OCI-LY1 (cell line): ENCODE measurements around the gene KIZ.

Experiments used
- H2AFZ ChIP-seq: fragments of 200-600 bp; sonication (generic), shearing (Covaris generic); 2 replicates; pipeline ENCODE4 v1.6.0; 2014; ENCODE audit warnings: antibody characterized with exemption, mild to moderate bottlenecking, low read length
- H3F3A ChIP-seq: fragments of 200-600 bp; sonication (generic), shearing (Covaris generic); 2 replicates; pipeline ENCODE4 v1.6.0; 2014; ENCODE audit warnings: mild to moderate bottlenecking, antibody characterized with exemption, low read length, moderate library complexity; ENCODE audit not compliant: insufficient read depth
- H3K27ac ChIP-seq: fragments of 200-600 bp; sonication (generic); 2 replicates; pipeline ENCODE4 v1.5.1; 2014; ENCODE audit warnings: low read length, mixed run types, mild to moderate bottlenecking, low read depth; ENCODE audit not compliant: poor library complexity, severe bottlenecking
- H3K27me3 ChIP-seq: fragments of 200-600 bp; sonication (generic); 2 replicates; pipeline ENCODE4 v1.6.0; 2014; ENCODE audit warnings: antibody characterized with exemption, mild to moderate bottlenecking, low read length, moderate library complexity; ENCODE audit not compliant: insufficient read depth
- H3K36me3 ChIP-seq: fragments of 200-600 bp; sonication (generic); 2 replicates; pipeline ENCODE4 v1.6.1; 2014; ENCODE audit warnings: mild to moderate bottlenecking, antibody characterized with exemption, low read length, moderate library complexity, mixed read lengths; ENCODE audit not compliant: insufficient read depth
- H3K4me1 ChIP-seq: fragments of 200-600 bp; sonication (generic); 2 replicates; pipeline ENCODE4 v1.5.1; 2014; ENCODE audit warnings: mild to moderate bottlenecking, low read length, moderate library complexity; ENCODE audit not compliant: insufficient read depth, severe bottlenecking
- H3K4me2 ChIP-seq: fragments of 200-600 bp; sonication (generic), shearing (Covaris generic); 2 replicates; pipeline ENCODE4 v1.6.1; 2014; ENCODE audit warnings: low read length
- H3K4me3 ChIP-seq: fragments of 200-600 bp; sonication (generic); 2 replicates; pipeline ENCODE4 v1.5.1; 2014; ENCODE audit warnings: low read length, low read depth, mild to moderate bottlenecking, mixed read lengths; ENCODE audit not compliant: poor library complexity, severe bottlenecking
- H3K79me2 ChIP-seq: fragments of 200-600 bp; shearing (Covaris generic); 2 replicates; pipeline ENCODE4 v1.6.1; 2016; ENCODE audit warnings: mixed run types, low read length, mixed read lengths; ENCODE audit not compliant: insufficient read depth
- H3K9ac ChIP-seq: fragments of 200-600 bp; sonication (generic), shearing (Covaris generic); 2 replicates; pipeline ENCODE4 v1.6.1; 2014; ENCODE audit warnings: mild to moderate bottlenecking, low read length, mixed read lengths
- H3K9me2 ChIP-seq: fragments of 200-600 bp; sonication (generic), shearing (Covaris generic); 2 replicates; pipeline ENCODE4 v1.6.1; 2014; ENCODE audit warnings: low read depth, mild to moderate bottlenecking, low read length, mixed read lengths
- H3K9me3 ChIP-seq: fragments of 200-600 bp; shearing (Covaris generic); 2 replicates; pipeline ENCODE4 v1.6.1; 2014; ENCODE audit warnings: low read length, mixed read lengths
- H4K20me1 ChIP-seq: fragments of 200-600 bp; sonication (generic), shearing (Covaris generic); 2 replicates; pipeline ENCODE4 v1.6.0; 2016; ENCODE audit warnings: mild to moderate bottlenecking, low read length; ENCODE audit not compliant: insufficient read depth
- EZH2 ChIP-seq: fragments of 200-600 bp; sonication (generic), shearing (Covaris generic); IDR thresholded peaks from 2 replicates; pipeline ENCODE4 v1.8.0; 2017; ENCODE audit warnings: borderline replicate concordance, mixed run types, mild to moderate bottlenecking, antibody characterized with exemption, low read length, moderate library complexity, mixed read lengths
- TF ChIP-seq, protein P1 (sequence below): fragments of 200-600 bp; sonication (generic), shearing (Covaris generic); IDR thresholded peaks from 2 replicates; pipeline ENCODE4 v1.5.1; 2017; ENCODE audit warnings: mild to moderate bottlenecking, antibody characterized with exemption, low read length, moderate library complexity, mixed read lengths

The KIZ gene

DNA sequence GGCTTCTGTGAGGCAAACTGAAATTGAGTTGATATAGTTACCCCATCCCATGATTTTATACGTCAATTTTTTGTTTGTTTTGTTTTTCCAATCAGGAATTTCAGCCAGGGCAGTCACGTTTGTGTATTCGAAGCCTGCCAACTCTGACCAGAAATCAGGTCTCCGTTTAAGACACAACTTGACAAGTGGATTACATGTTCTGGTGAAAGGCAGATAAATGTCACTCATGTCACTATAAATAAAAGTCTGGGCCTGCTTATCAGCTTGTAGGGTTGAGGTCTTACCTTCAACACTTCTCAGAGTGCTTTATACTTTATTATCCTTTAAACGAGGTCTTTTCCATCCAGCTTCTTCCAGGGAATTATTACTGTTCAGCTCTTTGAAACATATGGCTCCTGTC, 168.9 kb downstream of the KIZ start:
- H3K4me3 ChIP-seq: no peak overlapping the region
- 0 out of 2 replicates have a peak, but pooled peaks cover 2% of the 10 kb centered on the region for H3K27me3 ChIP-seq
- no peaks in the 10 kb centered on the region for H3K4me1 ChIP-seq
- no peaks in the 10 kb centered on the region for H3F3A ChIP-seq
- no peaks in the 10 kb centered on the region for H3K9me2 ChIP-seq
- H3K36me3 ChIP-seq: no peaks in the 10 kb centered on the region
- H4K20me1 ChIP-seq: no peaks in the 10 kb centered on the region
- no peaks in the 10 kb centered on the region for H3K9me3 ChIP-seq
- no peak for TF ChIP-seq EZH2
- TF ChIP-seq, protein P1, sequence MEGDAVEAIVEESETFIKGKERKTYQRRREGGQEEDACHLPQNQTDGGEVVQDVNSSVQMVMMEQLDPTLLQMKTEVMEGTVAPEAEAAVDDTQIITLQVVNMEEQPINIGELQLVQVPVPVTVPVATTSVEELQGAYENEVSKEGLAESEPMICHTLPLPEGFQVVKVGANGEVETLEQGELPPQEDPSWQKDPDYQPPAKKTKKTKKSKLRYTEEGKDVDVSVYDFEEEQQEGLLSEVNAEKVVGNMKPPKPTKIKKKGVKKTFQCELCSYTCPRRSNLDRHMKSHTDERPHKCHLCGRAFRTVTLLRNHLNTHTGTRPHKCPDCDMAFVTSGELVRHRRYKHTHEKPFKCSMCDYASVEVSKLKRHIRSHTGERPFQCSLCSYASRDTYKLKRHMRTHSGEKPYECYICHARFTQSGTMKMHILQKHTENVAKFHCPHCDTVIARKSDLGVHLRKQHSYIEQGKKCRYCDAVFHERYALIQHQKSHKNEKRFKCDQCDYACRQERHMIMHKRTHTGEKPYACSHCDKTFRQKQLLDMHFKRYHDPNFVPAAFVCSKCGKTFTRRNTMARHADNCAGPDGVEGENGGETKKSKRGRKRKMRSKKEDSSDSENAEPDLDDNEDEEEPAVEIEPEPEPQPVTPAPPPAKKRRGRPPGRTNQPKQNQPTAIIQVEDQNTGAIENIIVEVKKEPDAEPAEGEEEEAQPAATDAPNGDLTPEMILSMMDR: no peak
- H3K9ac ChIP-seq: no peak overlapping the region
- no peak overlapping the region for H2AFZ ChIP-seq
- H3K79me2 ChIP-seq: no peaks in the 10 kb centered on the region
- no peak overlapping the region for H3K4me2 ChIP-seq
- H3K27ac ChIP-seq: no peak overlapping the region
